ENCODE measurements around the gene NFKBIE. TPM values are rescaled to one million over a fixed set of nuclear protein-coding genes. Genes with fewer than 3 reads are reported as not detected.

NFKBIE gene
- total RNA-seq, 2 donors from 2014 or later: 20.8 to 34.4 TPM

- H3K4me1 ChIP-seq (replicated peaks): no peaks in the 10 kb centered on the region
- H3K9me3 ChIP-seq: no peaks in the 10 kb centered on the region
- DNase-seq (ENCODE audit: low spot score): no peak
- TF ChIP-seq POLR2AphosphoS5 (IDR thresholded peaks at IDR 0.05): no peak
- TF ChIP-seq CTCF (IDR thresholded peaks at IDR 0.05): no peak
- no peak for TF ChIP-seq POLR2A (IDR thresholded peaks at IDR 0.05)
- intact Hi-C loops (cut with DNase I): loop anchor here (5.0 kb wide), 1 partner anchor 39 kb away; the partner anchor contains the start of gene NFKBIE
- H3K4me3 ChIP-seq: no peak overlapping the region
- no peaks in the 10 kb centered on the region for H3K27me3 ChIP-seq (replicated peaks; ENCODE audit: insufficient read depth)
- peaks cover 14 to 20% of the 10 kb centered on the region in 2 donors for H3K36me3 ChIP-seq
- H3K27ac ChIP-seq: no peak overlapping the region
- WGBS: 87% methylated on average over 8 of the region's 8 CpGs
Observed at GRCh38 chr6:44306710-44307109, 41.4 kb upstream of the NFKBIE start.

GRCh38 chr6:44305200-44305725 lies 39.9 kb upstream of the NFKBIE start:
- no peaks in the 10 kb centered on the region for H3K9me3 ChIP-seq
- TF ChIP-seq CTCF (IDR thresholded peaks at IDR 0.05) (no peak), POLR2A (IDR thresholded peaks at IDR 0.05) (no peak), POLR2AphosphoS5 (IDR thresholded peaks at IDR 0.05) (no peak)
- WGBS: 93% methylated on average over 3 of the region's 5 CpGs
- H3K4me3 ChIP-seq: no peak overlapping the region
- no peaks in the 10 kb centered on the region for H3K27me3 ChIP-seq (replicated peaks; ENCODE audit: insufficient read depth)
- intact Hi-C loops (cut with DNase I): loop anchor here (5.0 kb wide), 1 partner anchor 38 kb away; the partner anchor contains the start of gene NFKBIE
- H3K4me1 ChIP-seq (replicated peaks): no peaks in the 10 kb centered on the region
- no peak overlapping the region for H3K27ac ChIP-seq
- DNase-seq (ENCODE audit: low spot score): no peak
- peaks cover 13 to 20% of the 10 kb centered on the region in 2 donors for H3K36me3 ChIP-seq

GRCh38 chr6:44304282-44305199 lies 39.2 kb upstream of the NFKBIE start:
- 82% methylated on average over 23 of the region's 25 CpGs for WGBS
- H3K9me3 ChIP-seq: no peaks in the 10 kb centered on the region
- H3K4me1 ChIP-seq (replicated peaks): no peaks in the 10 kb centered on the region
- H3K36me3 ChIP-seq: peaks cover 10 to 17% of the 10 kb centered on the region in 2 donors
- H3K27me3 ChIP-seq (replicated peaks; ENCODE audit: insufficient read depth): no peaks in the 10 kb centered on the region
- intact Hi-C loops (cut with DNase I): loop anchor here (5.0 kb wide), 1 partner anchor 37 kb away; the partner anchor contains the start of gene NFKBIE
- no peak for DNase-seq (ENCODE audit: low spot score)
- H3K27ac ChIP-seq: no peak overlapping the region
- peak; percentile 42 to 66 (median 48) for TF ChIP-seq CTCF (IDR thresholded peaks at IDR 0.05)
- no peak for TF ChIP-seq POLR2A (IDR thresholded peaks at IDR 0.05)
- no peak overlapping the region for H3K4me3 ChIP-seq

GRCh38 chr6:44303842-44304241 lies 38.5 kb upstream of the NFKBIE start:
- H3K36me3 ChIP-seq: peaks cover 10 to 15% of the 10 kb centered on the region in 2 donors
- no peaks in the 10 kb centered on the region for H3K9me3 ChIP-seq
- no peak overlapping the region for H3K27ac ChIP-seq
- no peaks in the 10 kb centered on the region for H3K4me1 ChIP-seq (replicated peaks)
- H3K4me3 ChIP-seq: no peak overlapping the region
- no peak for TF ChIP-seq POLR2A (IDR thresholded peaks at IDR 0.05)
- no peak for DNase-seq (ENCODE audit: low spot score)
- intact Hi-C loops (cut with DNase I): no loop called here
- H3K27me3 ChIP-seq (replicated peaks; ENCODE audit: insufficient read depth): no peaks in the 10 kb centered on the region
- 98% methylated on average over 5 of the region's 6 CpGs for WGBS

- H3K27ac ChIP-seq: no peak overlapping the region
- TF ChIP-seq POLR2AphosphoS5 (IDR thresholded peaks at IDR 0.05) (no peak), CTCF (IDR thresholded peaks at IDR 0.05) (no peak)
- peaks cover 10 to 14% of the 10 kb centered on the region in 2 donors for H3K36me3 ChIP-seq
- H3K9me3 ChIP-seq: no peaks in the 10 kb centered on the region
- no peaks in the 10 kb centered on the region for H3K4me1 ChIP-seq (replicated peaks)
- DNase-seq (ENCODE audit: low spot score): no peak
- H3K27me3 ChIP-seq (replicated peaks; ENCODE audit: insufficient read depth): no peaks in the 10 kb centered on the region
- H3K4me3 ChIP-seq: no peak overlapping the region
- WGBS: 95% methylated on average over 12 of the region's 12 CpGs
- intact Hi-C loops (cut with DNase I): no loop called here
Observed at GRCh38 chr6:44302856-44303255, 37.5 kb upstream of the NFKBIE start.
